GM21360 (cell line): ENCODE data around the gene DGKA.
A peak's percentile ranks its signal among the peaks of the same experiment; 100 is the strongest.
"Not testable (repeated sequence)": the region's sequence is repeated elsewhere in the genome, so short reads cannot be mapped to it uniquely, and the experiment has no call there.

Experiments used
- ATAC-seq: cut with Tn5 transposase; IDR thresholded peaks from one replicate; pipeline ENCODE4 v1.9.1; 2021; ENCODE audit warnings: mild to moderate bottlenecking, moderate library complexity; ENCODE audit not compliant: unreplicated experiment

DGKA gene

DNA sequence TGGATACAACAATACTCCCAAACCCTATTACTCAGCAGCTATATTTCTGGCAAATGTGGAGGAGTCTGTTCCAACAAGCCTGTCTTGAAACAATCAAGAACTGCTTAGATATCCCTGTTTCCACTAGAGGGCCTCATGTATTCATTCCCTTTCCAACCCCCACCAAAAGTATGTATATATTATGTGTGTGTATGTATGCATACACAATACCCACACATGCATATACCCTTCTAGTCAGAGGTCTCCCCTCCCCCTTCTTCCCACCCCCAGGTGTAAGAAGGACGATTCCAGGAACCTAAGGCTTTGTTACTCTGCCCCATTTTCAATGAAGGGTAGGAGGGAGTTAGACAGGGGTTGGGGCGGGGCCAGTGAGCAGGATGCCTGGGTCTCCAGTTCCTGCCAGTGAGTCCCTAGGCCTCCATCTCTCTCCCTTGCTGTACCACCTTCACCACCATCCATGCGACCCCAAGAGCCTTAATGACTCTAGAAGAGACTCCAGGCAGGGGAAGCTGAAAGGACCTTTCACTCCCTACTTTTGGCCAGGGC lies at the start of gene DGKA:
TSS of gene DGKA (plus strand) at position 392 of the 546 bp plus-strand sequence. CDS start 5,342 bp downstream, outside the sequence.
- no peak for ATAC-seq

DNA sequence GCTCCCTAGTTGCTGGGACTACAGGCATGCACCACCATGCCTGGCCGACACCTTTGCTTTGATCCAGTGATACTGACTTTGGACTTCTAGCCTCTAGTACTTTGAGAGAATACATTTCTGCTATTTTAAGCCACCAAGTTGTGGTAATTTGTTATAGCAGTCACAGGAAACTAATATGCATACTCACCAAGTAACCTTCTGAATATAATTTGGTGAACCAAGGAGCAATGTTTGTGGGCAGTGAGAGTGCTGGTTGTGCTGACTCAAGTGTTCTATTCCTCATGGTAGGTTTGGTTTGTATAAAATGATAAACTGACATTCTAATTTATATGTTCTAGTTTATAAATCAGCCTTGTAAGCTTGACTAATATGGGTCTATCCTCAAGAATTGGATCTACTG lies 45.8 kb upstream of the DGKA start:
- no peak for ATAC-seq

GRCh38 chr12:55891310-55891709 lies 39.7 kb upstream of the DGKA start:
- no peak for ATAC-seq

DNA sequence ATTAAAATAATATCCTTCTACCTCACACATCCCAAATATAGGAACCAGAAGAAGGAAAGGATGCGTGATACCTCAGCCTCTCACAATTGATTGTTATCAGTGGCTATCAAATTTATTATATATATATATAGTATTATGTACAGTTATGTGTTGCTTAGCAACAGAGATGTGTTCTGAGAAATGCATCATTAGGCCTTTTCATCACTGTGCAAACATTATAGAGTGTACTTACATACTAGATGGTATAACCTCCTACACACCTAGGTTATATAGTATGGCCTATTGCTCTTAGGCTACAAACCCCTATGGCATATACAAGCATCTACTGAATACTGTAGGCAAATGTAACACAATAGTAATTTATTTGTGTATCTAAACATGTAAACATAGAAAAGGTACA lies 37.2 kb upstream of the DGKA start:
- ATAC-seq, result no peak

DNA sequence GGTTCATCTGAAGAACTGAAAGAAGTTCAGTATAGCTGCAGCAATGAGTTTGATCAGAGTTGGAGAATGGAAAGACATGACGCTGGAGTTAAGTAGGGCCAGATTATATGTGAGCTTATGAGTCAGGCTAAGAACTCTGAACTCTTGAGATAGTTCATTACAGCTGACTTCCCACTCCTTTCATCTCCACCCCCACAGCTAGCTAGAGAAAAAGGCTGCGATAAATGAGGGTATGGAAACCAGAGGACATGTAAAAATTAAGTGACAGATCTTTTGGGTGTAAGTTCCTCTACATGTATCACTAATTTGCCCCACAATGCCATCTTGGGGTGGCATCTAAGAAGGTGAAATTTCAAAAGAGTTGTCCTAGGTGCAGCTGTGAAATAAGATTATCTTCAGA lies 31.9 kb upstream of the DGKA start:
- no peak for ATAC-seq

DNA sequence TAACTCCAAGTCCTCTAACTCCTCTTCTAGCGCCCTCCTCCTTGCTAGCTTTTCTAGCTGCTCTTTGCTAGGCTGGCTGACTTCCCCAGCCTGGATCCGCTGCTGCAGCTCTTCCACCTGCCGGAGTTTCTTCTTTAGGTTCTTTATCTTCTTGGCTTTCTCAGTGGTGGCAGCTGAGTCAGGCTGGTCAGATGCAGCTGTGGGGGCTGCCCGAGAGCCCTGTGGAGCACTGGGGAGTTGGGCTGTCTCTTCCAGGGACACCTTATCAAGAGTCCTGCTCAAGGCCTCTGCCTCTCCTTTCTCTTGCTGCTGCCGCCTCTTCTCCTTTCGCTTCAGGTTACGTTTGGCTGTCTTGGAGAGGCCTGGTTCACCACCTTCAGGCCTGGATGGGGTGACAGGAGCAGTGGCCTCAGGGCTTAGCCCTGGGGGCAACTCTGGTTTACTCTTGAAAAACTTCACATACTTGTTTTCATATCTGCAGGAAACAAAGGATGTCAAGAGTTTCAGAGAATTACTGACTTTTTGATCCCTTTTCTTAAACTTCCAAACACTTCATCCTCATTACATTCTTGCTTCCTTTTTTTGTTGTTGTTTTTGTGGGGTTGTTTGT lies 29.0 kb upstream of the DGKA start:
- ATAC-seq, result no peak

GRCh38 chr12:55906056-55906455 lies 24.9 kb upstream of the DGKA start:
- no peak for ATAC-seq

DNA sequence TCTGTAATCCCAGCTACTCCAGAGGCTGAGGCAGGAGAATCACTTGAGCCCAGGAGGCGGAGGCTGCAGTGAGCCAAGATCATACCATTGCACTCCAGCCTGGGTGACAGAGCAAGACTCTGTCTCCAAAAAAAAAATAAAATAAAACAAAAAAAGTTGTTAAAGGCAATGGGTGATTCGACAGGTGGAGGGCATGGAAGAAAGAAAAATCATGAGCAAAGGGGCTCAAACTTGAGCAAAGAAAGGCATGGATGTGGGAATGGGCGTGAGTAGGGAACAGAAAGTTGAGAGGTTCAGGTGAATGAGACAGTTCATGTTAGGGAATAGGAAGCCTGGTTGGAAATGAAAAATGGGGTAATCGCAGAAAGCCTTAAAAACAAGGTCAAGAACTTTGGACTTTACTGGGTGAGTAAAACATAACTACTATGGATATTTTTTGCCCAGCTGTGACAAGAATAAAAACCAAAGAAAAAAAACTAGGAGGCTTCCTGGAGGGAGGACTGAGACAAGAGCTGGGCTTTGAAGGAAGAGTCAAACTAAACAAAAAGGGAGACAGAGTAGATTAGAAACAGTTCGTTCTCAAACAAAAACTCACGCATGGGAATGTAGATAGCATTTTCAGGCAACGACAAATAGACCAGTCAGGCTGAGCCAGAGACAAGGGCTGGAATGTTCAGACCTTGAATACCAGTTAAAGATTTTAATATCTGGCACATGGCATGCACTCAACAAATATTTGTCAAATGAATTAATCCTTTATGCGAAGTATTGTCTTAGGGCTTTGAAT lies 22.0 kb upstream of the DGKA start:
- no peak for ATAC-seq

DNA sequence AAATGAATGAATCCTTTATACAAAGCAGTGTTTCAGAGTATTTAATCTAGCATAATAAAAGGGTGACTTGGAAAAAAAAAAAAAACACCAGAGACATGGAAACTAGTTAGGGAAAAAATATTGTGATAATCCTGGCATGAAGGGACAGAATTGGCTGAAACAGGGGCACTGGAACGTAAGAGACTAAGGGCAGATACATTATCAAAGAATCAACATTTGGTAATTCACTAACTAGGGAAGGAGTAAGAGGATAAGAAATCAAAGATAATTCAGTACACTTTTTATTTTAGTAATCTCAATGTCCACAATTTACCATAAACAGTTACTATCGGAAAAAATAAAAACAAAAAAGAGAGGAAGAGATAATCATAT lies 21.5 kb upstream of the DGKA start:
- no peak for ATAC-seq

DNA sequence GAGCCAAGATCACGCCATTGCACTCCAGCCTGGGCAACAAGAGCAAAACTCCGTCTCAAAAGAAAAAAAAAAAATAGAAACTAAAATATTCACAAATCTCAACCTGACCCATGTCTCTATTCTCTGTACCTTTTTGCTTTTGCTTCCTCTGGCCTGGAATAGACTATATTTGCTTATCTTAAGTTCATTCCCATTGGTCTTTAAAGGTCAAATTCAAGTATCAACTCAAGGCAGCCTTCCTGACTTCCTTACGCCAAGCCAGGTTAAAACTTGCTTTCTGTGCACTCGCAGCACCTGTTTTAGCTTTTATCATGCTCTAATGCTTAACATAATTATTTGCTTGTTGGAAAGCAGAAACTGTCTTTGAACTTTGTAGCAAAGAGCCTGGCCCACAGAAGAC lies 18.1 kb upstream of the DGKA start:
- no peak for ATAC-seq

DNA sequence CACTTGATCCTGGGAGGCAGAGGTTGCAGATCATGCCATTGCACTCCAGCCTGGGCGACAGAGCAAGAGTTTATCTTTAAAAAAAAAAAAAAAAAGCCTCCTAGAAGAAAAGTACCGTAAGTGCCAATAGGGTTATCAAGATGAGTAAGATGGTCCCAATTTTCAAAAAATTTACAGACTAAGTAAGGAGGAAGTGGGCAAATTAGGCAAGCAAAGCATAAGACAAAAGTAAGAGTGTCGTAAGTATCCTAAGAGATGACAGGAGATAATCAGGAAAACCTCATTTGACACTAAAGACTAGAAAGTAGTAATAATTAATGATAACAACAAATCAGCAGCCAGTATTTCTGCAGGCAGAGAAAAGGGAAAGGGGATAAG lies 15.5 kb upstream of the DGKA start:
- ATAC-seq, result no peak

GRCh38 chr12:55919032-55919431 lies 11.9 kb upstream of the DGKA start:
- not testable (repeated sequence) for ATAC-seq

- no peak for ATAC-seq
Measured at GRCh38 chr12:55922126-55922525, 8.8 kb upstream of the DGKA start.

DNA sequence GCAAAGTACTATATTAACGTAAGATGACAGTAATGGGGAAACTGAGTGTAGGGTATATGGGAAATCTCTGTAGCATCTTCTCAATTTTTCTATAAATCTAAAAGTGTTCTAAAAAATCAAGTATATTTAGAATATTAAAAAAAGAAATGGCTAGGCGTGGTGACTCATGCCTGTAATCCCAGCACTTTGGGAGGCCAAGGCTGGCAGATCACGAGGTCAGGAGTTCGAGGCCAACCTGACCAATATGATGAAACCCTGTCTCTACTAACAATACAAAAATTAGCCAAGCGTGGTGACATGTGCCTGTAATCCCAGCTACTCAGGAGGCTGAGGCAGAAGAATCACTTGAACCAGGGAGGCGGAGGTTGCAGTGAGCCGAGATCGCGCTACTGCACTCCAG lies 7.3 kb upstream of the DGKA start:
- not testable (repeated sequence) for ATAC-seq

DNA sequence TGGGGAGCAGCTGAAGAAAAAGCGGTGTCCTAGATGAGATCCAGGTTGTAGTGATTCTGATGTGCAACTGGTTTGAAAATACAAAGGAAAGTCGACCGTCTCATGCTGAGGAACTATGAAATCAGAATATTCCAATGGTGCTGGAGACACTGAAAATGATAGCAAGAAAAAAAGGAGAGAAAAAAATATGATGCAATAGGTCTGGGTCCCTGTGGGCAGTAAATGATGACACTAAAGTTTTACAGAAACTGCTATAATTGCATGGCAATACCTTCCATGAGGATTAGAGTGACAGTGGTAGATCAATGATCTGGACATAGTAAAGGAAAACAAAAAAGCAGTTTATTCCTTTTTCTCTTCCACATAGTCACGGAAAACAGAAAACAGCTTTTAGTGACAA lies 5.6 kb upstream of the DGKA start:
- no peak for ATAC-seq

GRCh38 chr12:55925870-55926737 lies 4.9 kb upstream of the DGKA start:
- no peak for ATAC-seq

GRCh38 chr12:55926738-55927587 lies 4.0 kb upstream of the DGKA start:
- peak; percentile 43 for ATAC-seq

DNA sequence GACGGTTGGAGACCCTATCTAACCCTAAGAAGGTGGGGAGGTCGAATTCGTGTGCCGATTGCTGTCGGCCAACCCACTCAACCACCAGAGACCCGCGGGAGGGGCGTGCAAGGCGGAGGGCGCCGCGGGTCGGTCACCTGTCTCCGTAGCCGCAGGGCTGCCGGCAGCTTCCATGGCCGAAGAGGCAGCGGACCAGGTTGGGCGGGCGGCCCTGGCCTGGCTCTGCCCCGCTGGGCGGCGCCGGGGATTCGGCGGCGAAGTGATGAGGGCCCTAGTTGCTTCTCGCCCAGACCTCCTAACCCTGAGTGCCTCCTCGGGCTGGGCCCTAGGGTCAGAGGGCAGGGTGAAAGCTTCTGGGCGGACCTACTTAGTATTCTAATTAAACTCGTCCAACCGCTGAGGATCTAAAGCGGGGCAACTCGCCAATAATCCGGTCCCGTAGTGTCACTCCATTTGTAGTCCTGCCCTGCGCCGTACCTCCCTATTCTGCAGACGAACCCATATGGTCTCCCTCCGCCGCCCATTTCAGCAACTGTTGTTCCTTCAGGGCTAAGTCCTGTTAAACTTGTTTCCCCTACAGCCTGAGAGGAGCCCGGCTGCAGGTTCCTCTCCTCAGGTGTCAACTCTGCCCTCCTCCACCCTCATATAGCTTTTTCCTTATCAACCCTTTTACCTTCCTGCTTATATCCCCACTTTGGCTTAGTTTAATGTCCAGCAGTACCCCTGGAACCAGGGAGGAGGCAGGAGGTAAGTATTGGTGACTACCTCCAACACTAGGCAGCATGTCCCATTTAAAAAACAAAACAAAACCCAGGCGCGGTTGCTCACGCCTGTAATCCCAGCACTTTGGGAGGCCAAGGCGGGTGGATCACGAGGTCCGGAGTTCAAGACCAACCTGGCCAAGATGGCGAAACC lies 3.1 kb upstream of the DGKA start, which contains the start of gene PYM1:
TSS of gene PYM1 (minus strand) at position 307 of the 915 bp plus-strand sequence. CDS start at position 174, 133 bp downstream.
- peak; percentile 27 for ATAC-seq

DNA sequence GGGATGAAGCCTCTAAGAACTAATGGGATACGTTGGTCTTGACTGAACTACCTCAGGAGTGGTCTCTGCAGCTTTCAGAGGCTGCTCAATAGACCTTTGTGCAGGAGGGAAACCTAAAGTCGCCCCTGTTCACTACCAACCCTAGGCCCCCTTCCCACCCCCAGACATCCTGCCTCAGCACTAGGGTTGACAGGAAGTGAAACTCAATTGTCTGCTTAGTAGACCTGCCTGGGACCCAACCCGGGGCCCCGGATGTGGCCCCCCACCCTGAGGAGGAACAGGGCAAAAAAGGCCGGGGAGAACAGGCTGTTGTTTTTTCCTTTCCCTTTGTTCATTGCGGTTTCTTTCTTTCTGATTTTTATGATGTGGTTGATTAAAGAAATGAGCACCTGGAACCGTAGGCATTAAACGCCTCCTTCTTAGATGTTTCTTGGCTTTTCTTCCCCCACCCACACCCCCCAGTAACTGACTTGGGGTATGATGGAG lies 1.6 kb upstream of the DGKA start:
- peak; percentile 38 for ATAC-seq
